Measurements from ENCODE around the gene TOM1L2. TPM values are rescaled to one million over a fixed set of nuclear protein-coding genes. Genes with fewer than 3 reads are reported as not detected.
A peak's percentile ranks its signal among the peaks of the same experiment; 100 is the strongest.
"Not testable (repeated sequence)": the region's sequence is repeated elsewhere in the genome, so short reads cannot be mapped to it uniquely, and the experiment has no call there.

TOM1L2 gene
- total RNA-seq, 1 donor from 2014 or later, result 43.7 TPM

DNA sequence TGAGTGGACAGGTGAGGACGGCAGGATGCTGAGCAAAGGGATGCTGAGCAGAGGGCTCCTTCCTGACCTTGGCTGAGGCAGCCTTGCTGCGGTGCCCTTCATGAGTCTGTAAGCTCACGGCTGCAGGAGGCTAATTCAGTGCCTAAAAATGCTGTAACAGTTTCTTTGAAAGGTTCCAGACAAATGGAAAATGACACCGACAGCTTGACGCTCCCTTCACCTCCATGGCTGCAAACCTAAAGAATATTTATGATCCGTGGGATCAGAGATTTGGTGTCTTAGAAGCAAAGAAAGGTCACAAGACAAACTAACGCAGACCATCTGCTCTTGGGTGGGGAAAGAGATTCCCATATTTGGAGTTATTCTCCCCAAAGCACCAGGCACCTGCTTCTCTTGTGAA is 28.0 kb downstream of the TOM1L2 start:
- no peak for DNase-seq (ENCODE audit: low spot score)

DNA sequence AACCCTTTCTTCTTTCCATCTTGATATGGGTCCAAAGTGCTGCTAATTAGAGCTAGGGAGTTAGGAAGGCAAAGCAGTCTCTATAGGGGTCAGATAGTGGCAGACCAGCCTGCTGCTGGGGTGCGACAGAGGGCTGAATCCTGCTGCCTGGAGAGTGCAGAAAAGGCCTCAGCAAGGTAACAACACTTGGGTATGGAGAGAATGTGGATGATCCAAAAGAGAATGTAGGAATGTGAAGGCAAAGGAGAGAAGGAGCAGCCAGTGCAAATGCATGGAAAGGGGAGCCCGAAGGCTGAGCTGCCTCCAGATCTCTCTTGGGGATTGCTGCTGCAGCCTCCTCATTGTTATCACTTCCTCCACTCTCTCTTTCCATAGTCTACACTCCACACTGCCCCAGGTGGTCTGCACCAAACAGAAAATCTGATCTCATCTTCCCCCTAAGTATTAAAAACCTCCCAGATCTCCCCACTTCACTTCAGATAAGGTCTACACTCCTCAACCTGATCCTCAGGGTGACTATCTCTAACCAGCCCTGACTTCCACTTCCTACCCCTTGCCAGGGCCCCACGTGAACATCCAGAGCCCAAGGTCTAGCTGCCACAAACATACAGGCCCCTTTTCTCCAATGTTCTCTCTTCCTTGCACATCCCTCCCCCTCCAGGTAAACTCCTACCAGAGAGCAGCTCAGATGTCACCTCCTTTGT is 28.8 kb downstream of the TOM1L2 start:
- no peak for DNase-seq (ENCODE audit: low spot score)

DNA sequence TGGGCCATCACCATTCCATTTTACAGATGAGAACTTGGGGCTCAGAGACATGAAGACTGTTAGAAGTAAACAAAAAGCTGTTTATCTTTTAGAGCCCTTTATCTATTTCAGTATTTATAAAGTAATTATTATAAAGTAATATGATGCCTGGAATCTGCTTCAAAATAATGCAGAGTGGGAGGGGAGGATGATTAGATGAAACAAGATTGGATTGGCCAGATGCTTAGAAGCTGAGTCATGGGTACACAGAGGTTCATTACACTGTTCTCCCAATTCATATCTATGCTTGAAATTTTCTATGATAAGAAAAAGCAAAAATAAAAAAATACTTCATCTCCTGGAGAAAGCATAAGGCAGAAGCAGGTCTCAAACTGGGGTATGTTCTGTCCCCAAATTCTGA is 29.4 kb downstream of the TOM1L2 start:
- DNase-seq (ENCODE audit: low spot score), result no peak

DNA sequence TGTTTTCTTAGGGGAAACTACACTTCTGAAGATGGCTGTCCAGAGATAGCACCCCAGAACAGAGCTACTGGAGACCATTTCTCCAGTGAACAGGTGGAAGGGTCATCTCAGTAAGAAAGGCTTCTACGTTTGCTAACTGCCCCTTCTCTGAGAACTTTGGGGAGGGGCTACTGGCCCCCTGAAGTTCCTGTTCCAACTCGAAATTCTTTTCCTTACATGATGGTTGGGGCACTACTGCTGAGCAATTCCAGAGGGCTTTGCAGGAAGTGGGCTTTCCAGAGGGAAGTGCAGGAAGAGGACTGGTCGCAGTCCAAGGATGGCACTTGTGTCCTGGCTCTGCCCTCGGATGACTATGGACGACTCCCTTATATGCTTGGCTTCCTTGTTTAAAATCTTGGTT is 31.2 kb downstream of the TOM1L2 start:
- no peak for DNase-seq (ENCODE audit: low spot score)

DNA sequence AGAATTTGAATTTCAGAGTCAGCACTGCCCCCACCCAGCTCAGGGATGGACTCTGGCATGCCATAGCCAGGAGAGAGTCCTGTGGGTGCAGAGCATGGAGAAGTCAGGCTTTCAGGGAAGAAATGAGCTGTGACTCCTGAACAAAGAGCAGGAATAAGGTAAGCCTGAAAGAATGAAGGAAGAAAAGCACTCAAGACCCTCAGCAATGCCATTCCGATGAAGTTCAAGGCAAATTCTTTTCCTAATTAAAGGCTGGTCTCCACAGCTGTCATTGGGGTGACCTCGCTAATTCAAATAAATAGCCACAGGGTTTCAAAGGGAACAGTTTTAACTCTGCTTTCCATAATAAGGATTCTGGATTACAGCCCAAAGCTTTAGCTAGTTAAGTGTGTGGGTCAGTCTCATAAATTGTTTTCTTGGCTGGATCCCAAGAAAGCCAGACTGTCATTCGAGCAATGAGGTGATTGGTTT is 31.7 kb downstream of the TOM1L2 start:
- no peak for DNase-seq (ENCODE audit: low spot score)

DNA sequence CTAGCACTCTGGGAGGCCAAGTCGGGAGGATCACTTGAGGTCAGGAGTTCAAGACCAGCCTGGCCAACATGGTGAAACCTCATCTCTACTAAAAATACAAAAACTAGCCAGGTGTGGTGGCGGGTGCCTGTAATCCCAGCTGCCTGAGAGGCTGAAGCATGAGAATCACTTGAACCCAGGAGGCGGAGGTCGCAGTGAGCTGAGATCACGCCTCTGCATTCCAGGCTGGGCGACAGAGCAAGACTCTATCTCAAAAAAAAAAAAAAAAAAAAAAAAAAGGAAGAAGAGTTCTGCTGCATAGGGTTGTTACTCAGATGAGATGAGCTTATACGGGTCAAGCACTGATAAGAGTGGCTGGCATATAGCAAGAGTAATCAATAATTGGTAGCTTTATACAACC is 32.3 kb downstream of the TOM1L2 start:
- not testable (repeated sequence) for DNase-seq (ENCODE audit: low spot score)

DNA sequence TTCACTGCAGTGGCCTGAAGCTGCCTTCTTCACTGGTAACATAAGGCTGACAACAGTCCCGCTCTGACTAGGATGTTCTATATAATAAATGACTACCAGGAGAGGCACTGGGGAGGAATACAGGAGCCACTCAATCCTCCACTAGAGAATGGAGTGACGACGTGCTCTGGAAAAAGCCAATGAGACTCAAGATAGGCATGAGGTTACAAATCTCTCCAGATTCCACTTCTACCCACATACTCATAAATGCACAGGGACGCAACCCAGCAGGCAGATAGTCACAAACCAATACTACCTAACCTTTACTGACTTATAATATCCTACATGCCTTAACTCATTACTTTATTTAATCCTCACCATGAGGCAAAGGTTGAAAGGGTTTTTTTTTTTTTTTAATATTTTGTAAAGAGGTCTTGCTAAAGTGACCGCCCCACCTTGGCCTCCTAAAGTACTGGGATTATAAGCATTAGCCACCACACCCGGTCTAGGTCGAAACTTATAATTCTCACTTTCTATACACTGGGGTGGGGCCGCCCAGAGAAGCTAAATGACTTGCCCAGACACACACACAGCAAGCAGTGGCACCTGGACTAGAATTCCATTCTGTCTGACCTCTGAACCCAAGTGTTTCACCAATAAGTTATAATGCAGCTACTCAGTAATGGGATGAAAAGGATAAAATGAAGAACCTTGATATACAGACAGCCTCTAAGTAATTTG is 33.7 kb downstream of the TOM1L2 start:
- peak; percentile 26 for DNase-seq (ENCODE audit: low spot score)

DNA sequence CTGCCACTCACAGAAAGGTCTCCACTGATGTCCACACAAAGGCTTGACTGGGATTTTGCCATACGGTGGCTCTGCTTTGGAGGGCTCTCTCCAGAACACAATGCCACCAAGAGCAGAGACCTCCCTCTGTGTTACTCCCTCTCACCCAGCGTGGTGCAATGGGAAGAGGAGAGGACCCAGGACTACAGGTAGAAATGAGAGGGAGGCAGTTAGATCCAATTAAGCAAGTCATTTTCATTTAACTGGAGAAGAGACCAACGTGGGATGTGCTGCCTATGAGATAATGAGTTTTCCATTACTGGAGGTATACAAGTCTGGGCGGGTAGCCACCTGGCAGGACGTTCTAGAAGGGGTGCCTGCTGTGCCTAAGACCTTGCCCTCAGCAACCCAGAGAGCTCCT is 34.2 kb downstream of the TOM1L2 start:
- DNase-seq (ENCODE audit: low spot score), result peak; percentile 24

DNA sequence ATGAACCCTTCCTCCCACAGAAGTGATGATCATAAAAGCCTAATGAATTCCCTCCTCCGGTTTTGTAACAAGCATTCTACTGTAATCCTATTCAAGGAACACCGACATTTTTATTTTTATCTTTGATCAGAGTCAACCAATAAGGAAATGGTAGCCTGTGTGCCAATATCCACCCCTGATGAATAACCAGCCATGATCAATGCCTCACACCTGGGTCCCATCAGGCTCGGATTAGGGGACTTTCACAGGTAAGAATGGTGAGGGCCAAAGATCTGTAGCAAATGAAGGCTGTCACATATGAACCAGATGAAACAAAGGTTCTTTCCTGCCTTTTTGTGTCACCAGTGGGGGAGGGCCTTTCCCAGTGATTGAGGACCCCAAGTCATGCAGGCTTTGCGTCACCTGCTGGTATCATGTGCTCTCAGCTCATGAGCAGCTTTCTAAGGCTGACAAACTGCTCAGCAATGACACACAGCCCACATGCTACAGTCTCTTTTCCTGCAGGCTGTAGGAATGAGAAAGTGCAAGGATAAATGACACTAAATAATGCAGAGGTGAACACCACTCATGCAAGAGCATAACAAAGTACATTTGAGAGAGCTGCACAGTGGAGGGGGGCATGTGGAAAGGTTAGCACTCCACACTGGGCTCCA is 34.9 kb downstream of the TOM1L2 start:
- peak; percentile 74 for DNase-seq (ENCODE audit: low spot score)

DNA sequence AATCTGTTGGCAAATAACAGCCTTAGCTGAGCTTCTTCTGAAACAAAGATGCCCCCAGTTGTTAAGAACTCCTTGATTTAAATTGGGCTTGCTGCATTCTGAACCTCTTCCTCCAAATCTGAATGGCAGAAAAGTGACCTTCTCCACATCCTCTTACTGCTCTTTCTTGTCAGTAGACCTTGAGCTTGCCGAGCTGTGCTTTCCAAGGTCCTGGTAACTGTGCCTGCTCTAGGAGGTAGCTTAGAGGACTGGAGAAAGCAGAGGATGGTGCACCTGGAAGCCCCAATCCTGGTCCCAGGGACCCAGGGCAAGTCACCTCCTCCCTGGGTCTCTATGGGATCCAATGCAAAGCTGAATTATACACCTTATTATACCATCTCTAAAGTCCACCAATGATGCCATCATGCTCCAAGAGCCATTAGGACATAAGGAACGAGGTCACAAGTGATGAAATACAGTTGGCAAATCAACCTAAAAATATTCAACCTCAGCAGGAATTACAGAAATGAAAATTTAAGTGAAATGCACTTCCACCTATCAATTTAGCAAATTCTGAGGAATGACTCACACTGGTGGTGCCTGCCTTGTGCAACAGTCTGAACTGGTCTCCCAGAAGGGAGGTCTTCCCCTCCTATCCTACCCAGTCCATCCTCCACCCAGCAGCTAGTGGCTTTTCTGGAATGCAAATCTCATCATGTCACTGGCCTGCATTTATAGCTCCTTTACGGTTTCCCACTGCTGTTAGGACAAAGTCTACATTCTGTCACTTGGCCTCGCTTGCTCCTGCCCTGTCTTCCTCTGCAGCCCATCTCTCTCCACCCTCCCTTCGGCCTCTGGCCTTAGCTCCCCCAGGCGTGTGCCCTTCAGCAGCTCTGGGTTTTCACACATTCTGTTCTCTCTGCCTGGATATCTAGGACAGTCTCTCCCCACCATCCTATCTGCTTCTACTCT is 36.6 kb downstream of the TOM1L2 start:
- peak; percentile 43 for DNase-seq (ENCODE audit: low spot score)

DNA sequence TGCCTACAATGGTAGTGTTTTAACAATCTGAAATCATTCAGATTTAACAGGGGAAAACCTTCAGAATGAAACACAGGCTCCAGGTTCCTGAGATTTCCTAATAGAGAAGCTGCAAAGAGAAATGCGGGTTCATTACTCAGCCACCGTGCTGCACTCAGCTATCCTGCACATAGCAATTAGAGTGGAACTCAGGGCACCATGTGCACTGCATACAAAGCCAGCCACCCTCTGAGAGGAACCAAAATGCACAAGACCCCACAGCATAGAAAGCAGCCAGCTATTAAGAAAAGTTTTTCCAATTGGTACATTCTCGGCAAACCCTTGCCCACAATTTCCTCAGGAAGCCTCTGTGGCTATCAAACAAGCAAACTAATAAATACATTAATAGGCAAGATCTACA is 37.4 kb downstream of the TOM1L2 start:
- DNase-seq (ENCODE audit: low spot score), result peak; percentile 28

DNA sequence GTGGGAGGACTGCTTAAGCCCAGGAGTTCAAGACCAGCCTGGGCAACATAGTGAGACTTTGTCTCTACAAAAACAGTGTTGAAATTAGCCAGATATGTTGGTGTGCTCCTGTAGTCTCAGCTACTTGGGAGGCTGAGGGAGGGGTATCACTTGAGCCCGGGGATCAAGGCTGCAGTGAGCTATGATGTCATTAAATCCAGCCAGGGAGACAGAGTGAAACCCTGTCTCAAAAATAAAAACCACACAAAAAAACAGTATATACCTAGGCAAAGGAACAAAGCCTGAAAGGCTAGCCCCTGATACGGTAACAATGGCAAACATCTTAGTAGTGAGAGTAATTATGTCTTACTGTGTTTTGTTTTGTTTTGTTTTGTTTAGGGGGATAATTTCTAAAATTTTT is 38.0 kb downstream of the TOM1L2 start:
- peak; percentile 2 for DNase-seq (ENCODE audit: low spot score)

DNA sequence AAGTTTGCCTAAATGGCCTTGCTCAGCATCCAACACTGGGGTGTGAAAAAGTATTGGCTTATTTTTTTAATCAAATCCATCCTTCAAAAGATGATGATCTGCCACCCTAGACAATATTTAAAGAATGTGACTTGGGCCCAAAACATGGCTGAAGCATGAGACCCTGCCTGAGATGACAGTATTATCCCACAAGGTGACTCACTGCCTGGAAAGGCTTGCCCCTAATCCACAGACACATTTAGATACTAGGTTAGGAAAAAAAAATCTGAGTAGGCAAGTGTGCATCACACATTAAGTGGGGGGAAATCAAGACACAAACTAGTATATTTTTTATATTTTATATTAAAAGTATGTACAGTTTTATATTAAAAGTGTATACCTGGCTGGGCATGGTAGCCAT is 38.4 kb downstream of the TOM1L2 start:
- no peak for DNase-seq (ENCODE audit: low spot score)

DNA sequence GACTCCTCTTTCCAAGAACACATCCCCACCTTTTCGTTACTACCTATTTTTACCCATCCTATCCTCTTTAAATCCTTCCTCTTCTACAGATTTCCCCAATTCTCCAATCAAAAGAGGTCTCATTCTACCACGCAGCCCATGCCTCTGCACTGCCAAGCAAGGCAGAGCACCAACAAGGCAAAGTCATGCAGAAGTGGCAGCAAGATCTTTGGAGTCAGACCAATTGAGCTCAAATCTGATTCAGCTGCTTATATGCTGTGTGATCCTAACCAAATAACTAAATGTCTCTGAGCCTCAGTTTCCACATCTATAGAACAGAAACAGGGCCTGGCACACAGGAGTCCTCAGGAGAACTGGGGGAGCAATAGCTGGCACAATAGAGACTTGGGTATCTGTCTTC is 41.0 kb downstream of the TOM1L2 start:
- peak; percentile 22 for DNase-seq (ENCODE audit: low spot score)

DNA sequence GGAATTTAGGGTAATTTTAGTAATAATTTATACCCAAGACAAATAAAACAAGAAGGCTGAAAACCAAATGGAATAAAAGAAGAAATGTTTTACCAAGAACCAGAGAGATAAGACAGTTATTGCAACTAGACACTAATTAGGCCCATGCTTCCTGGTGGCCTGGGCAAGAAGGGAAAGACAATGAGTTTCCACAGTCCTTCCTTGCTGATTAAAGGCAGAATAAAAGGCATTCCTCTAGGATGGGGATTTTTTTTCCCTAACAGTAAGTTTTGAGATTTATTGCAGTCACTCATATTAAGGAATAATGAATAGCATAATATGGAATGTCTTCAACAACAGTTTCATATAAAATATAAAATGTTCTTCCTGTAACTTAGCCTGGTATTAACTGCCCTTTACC is 41.5 kb downstream of the TOM1L2 start:
- no peak for DNase-seq (ENCODE audit: low spot score)

DNA sequence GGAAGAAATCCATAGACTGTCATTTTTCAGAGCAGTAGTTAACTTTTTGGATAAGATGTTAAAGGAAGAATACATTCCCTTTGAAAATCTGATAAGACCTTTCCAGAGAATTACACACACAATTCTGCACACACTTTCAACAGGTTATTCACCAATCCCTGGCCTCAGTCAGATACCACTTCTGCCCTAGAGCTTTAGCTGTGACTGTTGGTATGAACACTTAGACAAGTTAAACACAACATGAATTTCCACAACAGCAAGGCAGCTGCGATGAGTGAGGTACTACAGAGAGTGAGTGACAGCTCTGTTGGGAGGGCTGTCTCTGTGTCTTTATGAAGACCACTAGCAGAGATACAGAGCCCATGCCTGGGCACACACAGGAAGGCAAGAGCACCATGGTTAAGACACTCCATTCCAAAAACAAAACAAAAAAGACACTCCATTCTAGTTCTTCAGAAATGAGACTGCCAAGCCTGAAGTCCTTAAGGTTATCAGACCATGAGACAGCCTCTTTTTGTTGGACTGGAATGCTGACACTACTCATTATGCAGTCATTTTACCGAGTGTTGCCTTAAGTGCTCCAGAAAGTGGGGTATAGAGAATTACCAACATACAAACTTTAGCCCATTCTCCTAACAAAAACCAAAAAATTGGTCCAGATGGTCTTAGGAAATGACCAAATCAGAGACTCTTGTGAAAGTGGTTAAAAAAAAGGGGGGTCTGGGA is 42.4 kb downstream of the TOM1L2 start:
- DNase-seq (ENCODE audit: low spot score), result peak; percentile 3

DNA sequence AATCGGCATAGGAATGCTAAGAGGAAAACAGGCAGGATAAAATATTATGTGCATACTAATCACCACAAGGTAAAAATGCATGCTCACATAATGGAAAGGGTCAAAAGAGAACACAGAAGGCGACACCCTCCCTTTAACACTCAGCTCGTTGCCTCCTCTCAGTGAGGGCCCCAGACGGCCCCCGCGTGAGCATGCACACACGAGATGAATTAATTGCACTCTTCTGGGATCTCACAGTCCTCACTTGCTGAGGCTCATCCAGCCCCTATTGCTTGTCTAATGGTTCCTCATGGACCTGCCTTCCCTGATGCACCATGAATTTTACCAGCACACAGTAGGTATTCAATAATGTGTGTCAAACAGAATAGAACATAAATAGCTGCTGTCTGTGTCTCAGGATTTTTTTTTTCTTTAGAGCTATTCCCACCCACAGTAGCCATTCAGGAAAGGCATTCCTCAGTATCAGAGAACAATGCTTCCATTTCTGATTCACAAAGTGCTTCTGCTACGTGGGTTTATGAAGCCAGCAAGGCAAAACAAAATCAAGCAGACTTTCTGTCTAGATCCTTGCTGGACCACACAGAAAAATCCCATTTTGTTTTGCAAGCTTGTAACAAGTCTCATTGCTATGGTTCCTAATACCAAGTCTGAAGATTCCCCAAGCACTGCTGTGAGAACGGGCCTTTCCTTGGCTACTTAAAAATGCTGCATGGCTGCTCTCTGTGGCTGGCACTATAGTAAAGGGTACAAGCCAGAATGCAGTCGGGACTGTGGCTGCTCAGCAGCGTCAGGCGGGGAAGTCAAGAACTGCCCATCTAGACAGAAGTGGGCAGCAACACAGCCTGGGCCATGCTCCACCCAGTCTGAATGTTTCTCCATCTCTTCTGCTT is 43.6 kb downstream of the TOM1L2 start:
- peak; percentile 76 for DNase-seq (ENCODE audit: low spot score)

DNA sequence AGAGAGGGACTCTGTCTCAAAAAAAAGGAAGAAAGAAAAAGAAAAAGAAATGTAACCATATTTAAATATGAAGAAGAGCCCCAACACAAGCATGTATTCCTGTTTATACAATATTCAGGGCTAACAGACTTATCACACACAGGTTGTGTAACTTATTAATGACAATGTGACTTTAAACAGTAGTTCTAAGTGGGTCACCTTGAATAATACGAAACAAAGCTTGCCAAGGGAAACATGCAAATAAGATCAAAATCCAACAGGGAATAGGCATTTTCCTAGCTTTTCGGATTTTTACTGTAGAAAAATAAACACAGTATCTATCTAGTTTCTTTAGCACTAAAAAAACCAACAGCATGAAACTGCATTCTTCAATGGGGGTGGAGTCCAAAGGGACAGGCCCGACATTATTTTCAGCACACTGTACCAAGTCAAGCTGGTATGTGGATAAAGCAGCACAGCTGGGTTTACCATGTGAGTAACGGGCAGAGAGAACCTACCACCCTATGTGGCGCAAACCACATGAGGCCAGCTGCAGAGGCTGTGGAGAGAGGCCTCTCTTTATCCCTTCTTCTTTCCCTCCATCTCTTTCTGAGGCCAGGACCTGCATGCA is 45.3 kb downstream of the TOM1L2 start:
- peak; percentile 45 for DNase-seq (ENCODE audit: low spot score)

DNA sequence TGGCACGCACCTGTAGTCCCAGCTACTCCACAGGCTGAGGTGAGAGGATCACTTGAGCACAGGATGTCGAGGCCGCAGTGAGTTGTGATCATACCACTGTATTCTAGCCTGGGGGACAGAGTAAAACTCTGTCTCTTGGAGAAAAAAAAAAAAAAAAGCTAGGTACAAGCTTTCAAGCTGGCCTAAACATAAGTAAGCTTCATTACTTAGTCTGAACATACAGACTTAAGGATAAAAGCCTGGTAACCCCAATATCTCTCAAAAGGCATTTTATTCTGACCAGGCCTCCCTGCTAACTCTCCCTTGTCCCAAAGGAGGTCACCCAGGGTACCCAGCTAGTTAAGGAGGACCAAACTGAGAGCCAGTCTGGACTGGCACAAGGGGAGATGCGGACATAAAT is 46.2 kb downstream of the TOM1L2 start:
- peak; percentile 20 for DNase-seq (ENCODE audit: low spot score)

All from mesenteric fat pad (tissue), 1 donor.